H1 (cell line): ENCODE data around the gene ARHGEF10L. TPM values are rescaled to one million over a fixed set of nuclear protein-coding genes. Genes with fewer than 3 reads are reported as not detected.

Source experiments
- CTCF ChIA-PET: fragments of 300-600 bp; sonication (Branson Sonifier 250); formaldehyde crosslinking; loops from one replicate; lab custom pipeline; 2021; ENCODE audit not compliant: partially characterized antibody; lab: Charles Lee
- POLR2A ChIA-PET: fragments of 300-600 bp; sonication (Branson Sonifier 250); formaldehyde crosslinking; loops from one replicate; lab custom pipeline; 2021; ENCODE audit warnings: inconsistent platforms; ENCODE audit not compliant: partially characterized antibody; lab: Charles Lee
- DNase-seq, 2 experiments: peaks; one replicate each; pipeline versions ENCODE4 v3.0.0 to v3.0.0-alpha.2; 2010 to 2022; ENCODE audit warnings: low spot score in 2 of 2, low read depth in 1 of 2, mixed read lengths in 1 of 2
- FAIRE-seq: peaks from 2 replicates; lab custom pipeline; 2011; peaks lifted over from hg19 to GRCh38; lab: Jason Lieb, UNC
- H2AFZ ChIP-seq: 2 replicates; pipeline ENCODE4 v1.8.1; 2012; ENCODE audit warnings: low read length, inconsistent platforms
- H2AK5ac ChIP-seq: 2 replicates; pipeline ENCODE4 v1.6.1; 2013; ENCODE audit warnings: low read depth, low read length
- H2BK120ac ChIP-seq: replicated peaks from 2 replicates; pipeline ENCODE3; 2013; ENCODE audit warnings: low read depth, low read length, inconsistent platforms
- H2BK12ac ChIP-seq: 2 replicates; pipeline ENCODE4 v1.6.1; 2013; ENCODE audit warnings: low read depth, low read length
- H2BK15ac ChIP-seq: 2 replicates; pipeline ENCODE4 v1.6.1; 2013; ENCODE audit warnings: low read length
- H2BK20ac ChIP-seq: 2 replicates; pipeline ENCODE4 v1.6.1; 2013; ENCODE audit warnings: low read length
- H2BK5ac ChIP-seq: 2 replicates; pipeline ENCODE4 v1.6.1; 2013; ENCODE audit warnings: low read depth, low read length
- H3K14ac ChIP-seq: 2 replicates; pipeline ENCODE4 v1.6.1; 2013; ENCODE audit warnings: inconsistent platforms; ENCODE audit not compliant: insufficient read length
- H3K18ac ChIP-seq: 2 replicates; pipeline ENCODE4 v1.6.1; 2013; ENCODE audit warnings: low read length; ENCODE audit errors: extremely low read depth
- H3K23ac ChIP-seq: 2 replicates; pipeline ENCODE4 v1.6.1; 2013; ENCODE audit warnings: inconsistent platforms; ENCODE audit not compliant: insufficient read length
- H3K23me2 ChIP-seq: 2 replicates; pipeline ENCODE4 v1.6.1; 2013; ENCODE audit warnings: low read depth, low read length
- H3K27ac ChIP-seq: 2 replicates; pipeline ENCODE4 v1.6.1; 2011; ENCODE audit warnings: low read depth, low read length, inconsistent platforms
- H3K27me3 ChIP-seq, 4 experiments: replicated peaks in 1 of 4; 1 replicate in 1 of 4; 2 replicates in 3 of 4; pipeline versions ENCODE4 v1.6.1 to v1.8.1; 2011 to 2013; ENCODE audit warnings: low read length in 3 of 4, mild to moderate bottlenecking in 3 of 4, inconsistent platforms in 2 of 4, mixed read lengths in 2 of 4, moderate library complexity in 1 of 4; ENCODE audit not compliant: control insufficient read depth in 3 of 4, insufficient read depth in 3 of 4; ENCODE audit errors: extremely low read depth in 1 of 4
- H3K36me3 ChIP-seq, 4 experiments: 2 replicates each; pipeline versions ENCODE4 v1.6.1 to v1.8.1; 2011 to 2013; ENCODE audit warnings: mild to moderate bottlenecking in 4 of 4, low read length in 3 of 4, moderate library complexity in 2 of 4, control low read depth in 1 of 4, inconsistent platforms in 1 of 4; ENCODE audit not compliant: insufficient read depth in 4 of 4, control insufficient read depth in 2 of 4
- H3K4ac ChIP-seq: replicated peaks from 2 replicates; pipeline ENCODE3; 2013; ENCODE audit warnings: low read length, low read depth, mixed read lengths, inconsistent platforms; ENCODE audit not compliant: insufficient read length
- H3K4me1 ChIP-seq, 4 experiments: replicated peaks in 1 of 4; 1 replicate in 1 of 4; 2 replicates in 3 of 4; pipeline versions ENCODE4 v1.6.1 to v1.8.1; 2011 to 2013; ENCODE audit warnings: low read length in 3 of 4, inconsistent platforms in 2 of 4, mixed read lengths in 1 of 4; ENCODE audit not compliant: insufficient read depth in 4 of 4, control insufficient read depth in 3 of 4
- H3K4me2 ChIP-seq, 2 experiments: 2 replicates each; pipeline versions ENCODE4 v1.6.1 to v1.8.1; 2011 to 2013; ENCODE audit warnings: low read depth in 2 of 2, low read length in 2 of 2, control low read depth in 1 of 2, inconsistent platforms in 1 of 2, mild to moderate bottlenecking in 1 of 2; ENCODE audit not compliant: insufficient read depth in 1 of 2
- H3K4me3 ChIP-seq, 4 experiments: fragments of 200-600, 300-600 bp in 1 of 4; sonication (generic), shearing (Covaris generic), sonication (Bioruptor Twin) in 1 of 4; 2 replicates each; pipeline versions ENCODE4 v1.5.1 to v1.8.1; 2011 to 2016; ENCODE audit warnings: low read length in 4 of 4, low read depth in 3 of 4, control low read depth in 2 of 4, inconsistent platforms in 2 of 4, mild to moderate bottlenecking in 2 of 4, mixed read lengths in 1 of 4, moderate library complexity in 1 of 4; ENCODE audit not compliant: insufficient read depth in 2 of 4; ENCODE audit errors: extremely low read depth in 1 of 4
- H3K56ac ChIP-seq: replicated peaks from 2 replicates; pipeline ENCODE3; 2013; ENCODE audit warnings: low read depth, mild to moderate bottlenecking, mixed read lengths, low read length, inconsistent platforms; ENCODE audit not compliant: insufficient read length
- H3K79me1 ChIP-seq: 2 replicates; pipeline ENCODE4 v1.6.1; 2013; ENCODE audit warnings: low read depth, low read length, control low read depth
- H3K79me2 ChIP-seq, 2 experiments: 2 replicates each; pipeline versions ENCODE4 v1.6.1 to v1.8.1; 2012 to 2013; ENCODE audit warnings: low read length in 2 of 2, mild to moderate bottlenecking in 2 of 2, inconsistent platforms in 1 of 2; ENCODE audit not compliant: insufficient read depth in 2 of 2, control insufficient read depth in 1 of 2
- H3K9ac ChIP-seq, 4 experiments: replicated peaks in 1 of 4; 1 replicate in 1 of 4; 2 replicates in 3 of 4; pipeline versions ENCODE4 v1.6.1 to v1.8.1; 2011 to 2013; ENCODE audit warnings: low read depth in 3 of 4, low read length in 3 of 4, control low read depth in 2 of 4, mild to moderate bottlenecking in 2 of 4, moderate library complexity in 2 of 4, inconsistent platforms in 1 of 4; ENCODE audit errors: extremely low read depth in 1 of 4
- H3K9me3 ChIP-seq, 2 experiments: 2 replicates each; pipeline versions ENCODE4 v1.6.1 to v1.8.1; 2012 to 2013; ENCODE audit warnings: mild to moderate bottlenecking in 2 of 2, moderate library complexity in 2 of 2, control low read depth in 1 of 2, inconsistent platforms in 1 of 2, low read depth in 1 of 2, low read length in 1 of 2, mixed read lengths in 1 of 2; ENCODE audit not compliant: insufficient read depth in 2 of 2
- H4K20me1 ChIP-seq, 2 experiments: replicated peaks in 1 of 2; 2 replicates each; pipeline versions ENCODE3 to v1.8.1; 2011 to 2013; ENCODE audit warnings: inconsistent platforms in 2 of 2, low read length in 2 of 2, mild to moderate bottlenecking in 1 of 2; ENCODE audit not compliant: insufficient read depth in 2 of 2, control insufficient read depth in 1 of 2
- H4K5ac ChIP-seq: 2 replicates; pipeline ENCODE4 v1.6.1; 2013; ENCODE audit warnings: low read length, low read depth, mixed read lengths, inconsistent platforms; ENCODE audit not compliant: insufficient read length
- H4K8ac ChIP-seq: 2 replicates; pipeline ENCODE4 v1.8.0; 2013; ENCODE audit warnings: mild to moderate bottlenecking, moderate library complexity, low read length, inconsistent platforms; ENCODE audit not compliant: insufficient read depth; ENCODE audit errors: extremely low read depth
- H4K91ac ChIP-seq: replicated peaks from 2 replicates; pipeline ENCODE3; 2013; ENCODE audit warnings: low read length, mixed read lengths, inconsistent platforms; ENCODE audit not compliant: insufficient read length
- BACH1 ChIP-seq: IDR thresholded peaks from 2 replicates; pipeline ENCODE4 v1.6.1; 2012; ENCODE audit warnings: low read length, improper control_type of control experiment
- CBX8 ChIP-seq: fragments of 300-800, 300-1000 bp; sonication (generic); IDR thresholded peaks from 2 replicates; pipeline ENCODE4 v1.7.1; 2016; ENCODE audit warnings: low read depth, low read length, borderline replicate concordance
- CHD1 ChIP-seq: IDR thresholded peaks from 2 replicates; pipeline ENCODE4 v1.6.1; 2012; ENCODE audit warnings: low read depth, low read length, improper control_type of control experiment
- CHD2 ChIP-seq: IDR thresholded peaks from 2 replicates; pipeline ENCODE4 v1.6.1; 2012; ENCODE audit warnings: low read length, improper control_type of control experiment
- EP300 ChIP-seq, 2 experiments: IDR thresholded peaks; 1 replicate in 1 of 2; 2 replicates in 1 of 2; pipeline ENCODE4 v1.6.1; 2011 to 2012; ENCODE audit warnings: low read depth in 2 of 2, low read length in 2 of 2, mild to moderate bottlenecking in 2 of 2, borderline replicate concordance in 1 of 2, inconsistent platforms in 1 of 2, moderate library complexity in 1 of 2
- JUND ChIP-seq: IDR thresholded peaks from 2 replicates; pipeline ENCODE4 v1.6.1; 2011; ENCODE audit warnings: mild to moderate bottlenecking, improper control_type of control experiment, low read length
- POU5F1 ChIP-seq: IDR thresholded peaks from 2 replicates; pipeline ENCODE4 v1.6.1; 2011; ENCODE audit warnings: low read depth, mild to moderate bottlenecking, low read length, moderate library complexity
- RBBP5 ChIP-seq: IDR thresholded peaks from 2 replicates; pipeline ENCODE4 v1.7.1; 2012; ENCODE audit warnings: low read depth, mild to moderate bottlenecking, inconsistent platforms, low read length, moderate library complexity, borderline replicate concordance
- RXRA ChIP-seq: IDR thresholded peaks from 2 replicates; pipeline ENCODE4 v1.6.1; 2011; ENCODE audit warnings: low read depth, mild to moderate bottlenecking, low read length, moderate library complexity; ENCODE audit not compliant: insufficient read depth
- SIN3A ChIP-seq, 2 experiments: IDR thresholded peaks in 1 of 2; conservative IDR thresholded peaks in 1 of 2; 2 replicates each; pipeline ENCODE4 v1.6.1; 2011 to 2012; ENCODE audit warnings: low read length in 2 of 2, improper control_type of control experiment in 1 of 2, low read depth in 1 of 2, mild to moderate bottlenecking in 1 of 2
- TBP ChIP-seq: IDR thresholded peaks from 2 replicates; pipeline ENCODE4 v1.6.1; 2011; ENCODE audit warnings: low read depth, low read length, improper control_type of control experiment
- TCF12 ChIP-seq: IDR thresholded peaks from 2 replicates; pipeline ENCODE4 v1.6.1; 2011; ENCODE audit warnings: low read depth, mild to moderate bottlenecking, low read length
- TEAD4 ChIP-seq: IDR thresholded peaks from 2 replicates; pipeline ENCODE4 v1.6.1; 2012; ENCODE audit warnings: low read depth, low read length, inconsistent platforms, mixed read lengths
- WGBS, 2 experiments: shearing (Covaris generic) in 1 of 2; methylation state at CpG; one replicate each; pipeline versions ENCODE4 v1.1.6 to v1.1.7; 2013 to 2015; ENCODE audit warnings: low lambda C conversion rate in 2 of 2, mixed read lengths in 2 of 2, inconsistent platforms in 1 of 2, low coverage in 1 of 2, missing lambda C conversion rate in 1 of 2; ENCODE audit not compliant: insufficient replicate concordance in 2 of 2, insufficient coverage in 1 of 2, insufficient read length in 1 of 2; ENCODE audit errors: extremely low coverage in 1 of 2, missing lambda C conversion rate in 1 of 2; 5-methylcytosine and 5-hydroxymethylcytosine counted together
- polyA plus RNA-seq, 7 experiments: library from polyadenylated mRNA; depleted of rRNA in 3 of 7; stranded (reverse) in 5 of 7; unstranded in 2 of 7; fragments of >200 nt in 5 of 7; fragments of 200-250 nt in 2 of 7; gene quantifications; 1 replicate in 5 of 7; 2 replicates in 1 of 7; 4 replicates in 1 of 7; pipeline versions ENCODE4 v1.2.1 to v1.2.3, GENCODE V29; 2011 to 2013; ENCODE audit warnings: missing spikeins in 2 of 7, mixed read lengths in 2 of 7
- total RNA-seq: library from RNA; stranded (reverse); fragmentation: NEBNext Ultra II Directional; extraction: Animal tissue kit (Norgen Biotek cat#: 25700); gene quantifications from 2 replicates; pipeline ENCODE4 v1.2.1, GENCODE V29; 2021
- TF ChIP-seq, protein P1 (sequence below): IDR thresholded peaks from 2 replicates; pipeline ENCODE4 v1.6.1; 2012; ENCODE audit warnings: inconsistent platforms

The ARHGEF10L gene
- total and polyA plus RNA-seq, 2 of the 8 experiments (the other 6 are each of a cell fraction or from before 2014, with no cell fraction given), result 33.6 to 39.6 TPM

DNA sequence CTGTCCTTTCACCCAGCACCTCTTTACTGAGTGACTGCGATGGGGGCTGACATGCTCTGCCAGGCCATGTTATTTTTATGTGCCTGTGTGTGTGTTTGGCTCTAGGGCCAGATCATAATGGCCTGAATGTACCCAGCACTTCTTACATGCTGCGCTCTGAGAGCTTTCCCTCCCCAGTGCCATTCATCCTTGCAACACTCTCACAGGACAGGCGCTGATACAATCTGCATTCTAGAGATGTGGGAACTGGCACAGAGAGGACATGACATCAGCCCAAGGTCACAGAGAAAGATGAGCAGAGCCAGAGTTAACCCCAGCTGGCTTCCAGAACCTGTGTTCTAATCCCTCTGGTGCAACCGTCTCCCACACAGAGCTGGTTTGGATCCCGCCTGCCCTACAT, 54.5 kb downstream of the ARHGEF10L start:
- Histone ChIP-seq H3K79me2 (peaks cover 0 to 12% of the 10 kb centered on the region in 2 experiments; a peak in 1 of 4 replicates), H2BK12ac (no peak overlapping the region), H3K4me1 (peaks cover under 1 to 5% (median 2%) of the 10 kb centered on the region in 4 experiments; a peak in 6 of 7 replicates), H3K23me2 (no peaks in the 10 kb centered on the region), H3K56ac (no peak overlapping the region), H3K23ac (no peak overlapping the region), H3K36me3 (peaks cover 0 to 4% (median under 1%) of the 10 kb centered on the region in 4 experiments; a peak in 4 of 8 replicates), H2BK15ac (no peak overlapping the region), H2BK5ac (no peak overlapping the region), H3K79me1 (peaks cover 17% of the 10 kb centered on the region), H4K8ac (no peak overlapping the region), H3K18ac (no peak overlapping the region), H4K91ac (no peak overlapping the region), H3K9me3 (no peaks in the 10 kb centered on the region), H4K20me1 (peaks cover 2% of the 10 kb centered on the region in 2 experiments), H2AFZ (no peak overlapping the region), H3K27me3 (no peaks in the 10 kb centered on the region; a peak in 1 of 7 replicates), H3K4me3 (no peak overlapping the region), H2BK120ac (no peak overlapping the region), H3K4ac (no peak overlapping the region), H4K5ac (no peak overlapping the region), H3K9ac (no peak overlapping the region), H2BK20ac (no peak overlapping the region), H3K14ac (no peak overlapping the region), H3K27ac (no peak overlapping the region), H2AK5ac (no peak overlapping the region), H3K4me2 (no peak overlapping the region)
- 91% methylated on average over 5 of the region's 5 CpGs; no CpG with 5 or more reads in 1 of the 2 experiments for WGBS, 2 experiments
- ChIA-PET POLR2A (interaction anchor here (0.8 to 1.5 kb wide), 3 partner anchors 10 to 53 kb away, joined by 3 read pairs; no protein-coding TSS in a partner anchor), CTCF (interaction anchor here (1.2 to 86.2 kb wide), 5 partner anchors 9 to 99 kb away, joined by 4 to 1640 read pairs (median 612); no protein-coding TSS in a partner anchor)
- DNase-seq (no peak), FAIRE-seq (no peak)
- TF ChIP-seq EP300 (IDR thresholded peaks at IDR 0.05; ENCODE audit: borderline replicate concordance in 1 of 2, low read depth in 2 of 2, low read length in 2 of 2) (no peak), RBBP5 (no peak), JUND (no peak), POU5F1 (no peak), SIN3A (conservative IDR thresholded peaks at IDR 0.05 in 1 of 2, IDR thresholded peaks at IDR 0.05 in 1 of 2; ENCODE audit: low read depth in 1 of 2, low read length in 2 of 2) (no peak), RXRA (no peak), TEAD4 (no peak), CBX8 (no peak), TBP (no peak), TCF12 (no peak), BACH1 (no peak), CHD1 (no peak), CHD2 (no peak)
- TF ChIP-seq, protein P1, sequence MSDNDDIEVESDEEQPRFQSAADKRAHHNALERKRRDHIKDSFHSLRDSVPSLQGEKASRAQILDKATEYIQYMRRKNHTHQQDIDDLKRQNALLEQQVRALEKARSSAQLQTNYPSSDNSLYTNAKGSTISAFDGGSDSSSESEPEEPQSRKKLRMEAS, result no peak
